Fibroblast of mammary gland (primary cell): ENCODE results near the gene DDX51.

Source experiments
- DNase-seq: peaks from one replicate; pipeline ENCODE4 v3.0.0-alpha.2; 2010; ENCODE audit warnings: low read depth
- H3K4me3 ChIP-seq: 2 replicates; pipeline ENCODE4 v1.5.1; 2011; ENCODE audit warnings: low read depth, mild to moderate bottlenecking, low read length, moderate library complexity; ENCODE audit not compliant: control insufficient read depth
- TF ChIP-seq, protein P1 (sequence below): conservative IDR thresholded peaks from 2 replicates; pipeline ENCODE4 v1.5.1; 2011; ENCODE audit warnings: low read depth, low read length, inconsistent platforms; ENCODE audit not compliant: control insufficient read depth, insufficient read depth

DDX51 gene

GRCh38 chr12:132127041-132127440 lies 17.1 kb downstream of the DDX51 start:
- no peak for DNase-seq
- no peak overlapping the region for H3K4me3 ChIP-seq
- TF ChIP-seq, protein P1, sequence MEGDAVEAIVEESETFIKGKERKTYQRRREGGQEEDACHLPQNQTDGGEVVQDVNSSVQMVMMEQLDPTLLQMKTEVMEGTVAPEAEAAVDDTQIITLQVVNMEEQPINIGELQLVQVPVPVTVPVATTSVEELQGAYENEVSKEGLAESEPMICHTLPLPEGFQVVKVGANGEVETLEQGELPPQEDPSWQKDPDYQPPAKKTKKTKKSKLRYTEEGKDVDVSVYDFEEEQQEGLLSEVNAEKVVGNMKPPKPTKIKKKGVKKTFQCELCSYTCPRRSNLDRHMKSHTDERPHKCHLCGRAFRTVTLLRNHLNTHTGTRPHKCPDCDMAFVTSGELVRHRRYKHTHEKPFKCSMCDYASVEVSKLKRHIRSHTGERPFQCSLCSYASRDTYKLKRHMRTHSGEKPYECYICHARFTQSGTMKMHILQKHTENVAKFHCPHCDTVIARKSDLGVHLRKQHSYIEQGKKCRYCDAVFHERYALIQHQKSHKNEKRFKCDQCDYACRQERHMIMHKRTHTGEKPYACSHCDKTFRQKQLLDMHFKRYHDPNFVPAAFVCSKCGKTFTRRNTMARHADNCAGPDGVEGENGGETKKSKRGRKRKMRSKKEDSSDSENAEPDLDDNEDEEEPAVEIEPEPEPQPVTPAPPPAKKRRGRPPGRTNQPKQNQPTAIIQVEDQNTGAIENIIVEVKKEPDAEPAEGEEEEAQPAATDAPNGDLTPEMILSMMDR, result no peak

GRCh38 chr12:132125736-132126135 lies 18.4 kb downstream of the DDX51 start:
- DNase-seq, result no peak
- H3K4me3 ChIP-seq, result no peak overlapping the region
- TF ChIP-seq, protein P1, result no peak

- no peak for DNase-seq
- no peak overlapping the region for H3K4me3 ChIP-seq
- TF ChIP-seq, protein P1, result no peak
Observed at GRCh38 chr12:132124766-132125425, 19.2 kb downstream of the DDX51 start.

- no peak overlapping the region for H3K4me3 ChIP-seq
- TF ChIP-seq, protein P1, result no peak
- DNase-seq, result no peak
Observed at GRCh38 chr12:132123970-132124765, 20.0 kb downstream of the DDX51 start.

GRCh38 chr12:132121283-132121682 lies 22.8 kb downstream of the DDX51 start:
- TF ChIP-seq, protein P1, result no peak
- no peak overlapping the region for H3K4me3 ChIP-seq
- DNase-seq, result no peak

GRCh38 chr12:132118876-132119275 lies 25.2 kb downstream of the DDX51 start:
- no peak overlapping the region for H3K4me3 ChIP-seq
- TF ChIP-seq, protein P1, result no peak
- DNase-seq, result no peak

DNA sequence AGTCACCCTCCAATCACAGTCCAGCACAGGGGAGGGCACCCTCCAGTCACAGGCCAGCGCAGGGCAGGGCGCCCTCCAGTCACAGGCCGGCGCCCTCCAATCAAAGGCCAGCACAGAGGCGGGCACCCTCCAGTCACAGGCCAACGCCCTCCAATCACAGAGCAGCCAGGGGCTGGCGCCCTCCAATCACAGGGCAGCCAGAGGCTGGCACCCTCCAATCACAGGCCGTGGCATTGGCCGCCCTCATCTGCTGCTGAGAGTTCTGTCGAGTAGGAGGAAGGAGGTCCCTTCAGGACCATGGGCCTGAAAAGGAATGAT lies 26.6 kb downstream of the DDX51 start:
- DNase-seq, result peak; percentile 15
- no peak overlapping the region for H3K4me3 ChIP-seq
- TF ChIP-seq, protein P1, result no peak
